GM12891 (cell line): ENCODE results near the gene KNDC1.

Source experiments
- POLR2A ChIP-seq: IDR thresholded peaks from 2 replicates; pipeline ENCODE4 v1.6.1; 2011; ENCODE audit warnings: low read depth, low read length, control low read depth
- POLR2AphosphoS5 ChIP-seq: IDR thresholded peaks from 2 replicates; pipeline ENCODE4 v1.6.1; 2011; ENCODE audit warnings: low read depth, low read length, control low read depth
- TAF1 ChIP-seq: IDR thresholded peaks from 2 replicates; pipeline ENCODE4 v1.6.1; 2011; ENCODE audit warnings: low read depth, low read length, control low read depth

DNA sequence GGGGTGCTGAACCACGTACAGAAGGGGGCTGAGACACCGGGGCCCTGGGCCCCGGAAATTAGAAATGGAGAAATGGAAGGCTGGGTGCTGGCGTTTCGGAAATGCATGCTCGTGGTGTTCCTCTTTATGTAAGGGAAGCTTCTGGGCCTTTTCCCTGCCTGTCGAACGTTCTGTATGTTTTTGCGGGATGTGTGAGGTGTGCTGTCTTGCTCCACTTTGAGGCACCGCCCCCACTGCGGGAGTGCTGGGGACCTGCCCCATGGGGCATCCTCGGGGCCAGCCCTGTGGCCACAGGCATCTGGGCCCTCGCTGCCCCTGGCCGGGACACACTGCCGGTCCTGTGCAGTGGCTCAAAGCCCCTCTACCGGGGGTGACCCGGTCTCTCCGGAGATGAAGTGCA lies 75.9 kb downstream of the KNDC1 start:
- TF ChIP-seq POLR2A (no peak), POLR2AphosphoS5 (no peak), TAF1 (no peak)
